ENCODE data around the gene HAVCR2.
A peak's percentile ranks its signal among the peaks of the same experiment; 100 is the strongest.
"Not testable (repeated sequence)": the region's sequence is repeated elsewhere in the genome, so short reads cannot be mapped to it uniquely, and the experiment has no call there.

HAVCR2 gene

DNA sequence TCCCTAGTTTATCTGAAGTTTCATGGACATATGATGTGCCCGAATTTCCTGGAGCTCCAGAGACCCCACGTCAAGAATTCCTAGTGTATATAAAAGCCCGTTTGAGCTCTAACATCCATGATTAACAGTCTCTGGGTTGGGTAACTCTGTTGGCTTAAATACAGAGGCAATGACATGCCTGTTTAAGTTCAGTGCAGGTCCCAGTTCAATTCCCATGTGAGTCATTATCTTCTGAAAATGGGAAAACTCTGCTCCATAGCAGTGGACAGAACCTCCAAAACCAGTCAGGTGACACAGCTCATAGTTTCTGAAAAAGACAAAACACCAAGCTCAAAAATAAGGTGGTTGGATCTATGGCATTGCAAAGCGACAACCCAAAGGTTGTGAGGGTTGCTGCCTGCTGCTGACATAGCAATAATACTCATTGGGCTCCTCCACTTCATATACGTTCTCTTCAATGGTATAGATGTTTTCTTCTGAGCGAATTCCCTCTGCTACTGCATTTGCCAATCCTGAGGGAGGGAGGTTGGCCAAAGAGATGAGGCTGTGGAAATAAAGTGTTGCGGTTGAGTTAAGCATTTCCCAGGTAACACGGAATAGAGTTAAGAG lies 22.0 kb downstream of the HAVCR2 start:
- no peak for DNase-seq

DNA sequence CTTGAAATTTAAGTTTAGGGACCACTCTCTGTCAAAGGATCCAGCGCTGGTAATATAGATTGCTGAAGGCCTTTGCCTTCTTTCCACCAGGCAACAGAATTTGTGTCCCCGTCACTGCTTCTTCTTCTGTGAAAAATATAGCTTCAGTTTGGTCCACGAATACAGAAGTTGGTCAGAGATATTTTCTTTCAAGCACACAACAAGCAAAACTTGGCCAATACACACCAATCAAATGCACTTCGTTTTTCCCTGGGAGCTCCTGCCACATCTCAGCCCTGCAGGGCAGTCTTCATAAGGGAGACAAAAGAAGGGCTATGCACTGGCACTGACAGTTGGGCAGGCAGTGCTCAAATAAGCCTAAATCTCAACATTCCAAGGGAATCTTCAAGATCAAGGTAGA lies 22.9 kb downstream of the HAVCR2 start:
- no peak for DNase-seq

GRCh38 chr5:157080286-157080685 lies 28.6 kb downstream of the HAVCR2 start:
- no peak for DNase-seq

GRCh38 chr5:157076558-157076957 lies 32.3 kb downstream of the HAVCR2 start:
- no peak for DNase-seq

GRCh38 chr5:157072508-157072907 lies 36.3 kb downstream of the HAVCR2 start:
- no peak for DNase-seq

DNA sequence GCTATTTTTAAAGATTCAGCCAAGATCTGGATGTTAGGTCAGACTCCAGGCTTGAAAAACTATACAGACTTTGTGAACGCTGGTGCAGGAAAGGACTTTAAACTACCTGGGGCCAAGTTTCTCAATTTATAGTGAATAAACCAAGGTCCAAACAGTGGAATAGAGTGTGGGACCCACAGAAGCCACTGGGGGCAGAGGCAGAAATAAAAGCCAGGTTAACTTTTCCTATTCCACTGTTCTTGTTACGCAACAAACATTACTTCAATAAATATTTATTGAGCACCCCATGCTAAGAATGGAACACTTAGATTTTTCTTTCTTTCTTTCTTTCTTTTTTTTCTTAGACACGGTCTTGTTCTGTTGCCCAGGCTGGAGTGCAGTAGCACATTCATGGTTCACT lies 38.9 kb downstream of the HAVCR2 start:
- DNase-seq: no peak

- DNase-seq: no peak
These were observed 40.1 kb downstream of the HAVCR2 start for GRCh38 chr5:157068785-157069184.

- DNase-seq: no peak
These were observed 40.5 kb downstream of the HAVCR2 start for GRCh38 chr5:157068339-157068738.

- DNase-seq: no peak
These were observed 41.8 kb downstream of the HAVCR2 start for GRCh38 chr5:157067005-157067404.

DNA sequence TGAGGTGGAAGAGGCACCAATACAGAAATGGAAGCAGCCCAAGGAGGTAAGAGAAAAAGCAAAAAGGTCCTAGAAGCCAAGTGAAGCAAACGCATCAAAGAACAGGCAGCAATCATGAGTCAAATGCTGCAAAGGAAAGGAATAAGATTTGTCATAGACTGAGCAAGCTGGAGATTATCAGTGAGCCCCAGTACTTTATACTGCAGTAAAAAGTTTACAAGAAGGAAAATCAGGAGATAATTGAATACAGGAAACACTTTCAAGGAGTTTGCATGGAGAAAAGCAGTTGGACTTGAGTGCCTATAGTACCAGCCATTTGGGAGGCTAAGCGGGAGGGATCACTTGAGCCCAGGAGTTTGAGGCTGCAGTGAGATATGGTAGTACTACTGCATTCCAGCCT lies 42.8 kb downstream of the HAVCR2 start:
- DNase-seq: no peak

GRCh38 chr5:157063776-157064430 lies 44.9 kb downstream of the HAVCR2 start:
- no peak for DNase-seq

GRCh38 chr5:157059891-157060290 lies 49.0 kb downstream of the HAVCR2 start:
- no peak for DNase-seq

DNA sequence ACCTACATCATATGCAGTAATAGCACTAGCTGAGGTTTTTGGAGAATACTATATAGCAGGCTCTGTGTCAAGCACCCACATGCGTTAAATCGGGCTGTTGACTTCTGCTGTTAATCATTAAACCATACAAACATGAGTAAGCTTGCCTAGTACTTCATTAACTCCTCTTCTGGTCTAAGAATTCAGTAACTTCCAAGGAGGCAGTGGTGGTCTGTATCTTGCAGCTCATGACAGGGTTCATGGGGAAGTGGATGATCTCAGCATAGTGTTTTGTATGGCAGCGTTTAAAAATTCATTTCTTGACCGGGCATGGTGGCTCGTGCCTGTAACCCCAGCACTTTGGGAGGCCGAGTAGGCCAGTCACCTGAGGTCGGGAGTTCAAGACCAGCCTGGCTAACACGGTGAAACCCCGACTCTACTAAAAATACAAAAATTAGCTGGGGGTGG lies 49.7 kb downstream of the HAVCR2 start, which contains the start of gene HAVCR1:
TSS of gene HAVCR1 (minus strand) at position 24 of the 447 bp plus-strand sequence. CDS start 1,173 bp downstream, outside the sequence.
- DNase-seq: no peak

DNA sequence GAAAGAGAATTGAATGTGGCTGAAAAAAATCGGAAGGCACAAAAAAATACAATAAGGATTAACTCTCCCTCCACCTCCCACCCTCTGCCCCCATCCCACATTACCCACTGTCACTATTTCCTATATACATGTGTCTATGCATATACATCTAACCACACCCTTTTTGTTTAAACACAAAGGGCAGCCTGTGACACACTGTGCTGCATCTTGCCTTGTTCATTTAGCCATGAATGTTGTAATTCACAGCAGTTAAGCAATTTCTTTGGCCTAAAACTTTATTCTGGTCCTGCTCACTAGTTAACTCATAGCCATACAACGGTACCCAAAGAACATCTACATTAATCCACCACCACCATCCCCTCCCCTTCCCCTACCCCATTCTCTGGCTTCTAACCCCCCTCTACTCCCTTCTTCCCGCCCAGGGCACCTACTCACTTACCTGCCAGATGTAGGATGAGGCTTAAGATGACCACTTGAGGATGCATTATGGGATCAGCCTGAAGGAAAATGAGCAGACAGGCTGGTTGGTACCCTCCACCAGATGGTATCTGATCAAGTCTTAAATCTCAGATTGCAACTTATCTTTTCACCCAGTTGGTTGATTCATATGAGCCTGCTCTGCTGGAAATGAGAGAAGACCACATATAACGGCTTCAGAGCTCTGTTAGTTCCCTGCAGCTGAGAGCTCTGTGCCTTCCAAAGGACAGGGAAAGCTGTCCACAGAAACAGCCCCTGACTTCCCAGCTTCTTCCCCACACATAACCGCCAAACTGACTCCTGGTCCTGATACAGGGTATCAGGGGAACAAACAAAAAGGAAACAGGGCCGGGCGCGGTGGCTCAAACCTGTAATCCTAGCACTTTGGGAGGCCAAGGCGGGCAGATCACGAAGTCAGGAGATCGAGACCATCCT lies 51.1 kb downstream of the HAVCR2 start:
- no peak for DNase-seq

- not testable (repeated sequence) for DNase-seq
These were observed 52.0 kb downstream of the HAVCR2 start for GRCh38 chr5:157056848-157057247.

GRCh38 chr5:157051604-157052245 lies 57.1 kb downstream of the HAVCR2 start:
- no peak for DNase-seq

GRCh38 chr5:157050050-157050449 lies 58.8 kb downstream of the HAVCR2 start:
- no peak for DNase-seq

DNA sequence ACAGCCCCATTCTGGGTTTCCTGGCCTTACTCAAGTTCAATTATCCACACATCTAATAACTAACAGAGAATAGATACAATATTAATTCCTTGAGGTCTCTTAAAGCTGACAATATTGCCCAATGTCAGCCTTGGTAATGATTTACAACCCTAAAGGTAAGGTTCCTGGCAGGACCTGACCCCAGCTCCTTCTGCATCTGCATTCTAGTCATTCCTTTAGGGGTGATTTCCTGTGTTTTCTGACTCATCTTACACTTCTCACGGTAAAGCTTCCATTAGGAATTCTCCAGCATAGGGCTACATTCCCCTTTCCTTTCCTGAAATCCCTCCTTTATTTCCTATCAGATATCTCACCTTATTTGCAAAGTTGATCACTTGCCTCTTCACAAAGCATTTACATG lies 59.2 kb downstream of the HAVCR2 start:
- DNase-seq: peak; percentile 30

DNA sequence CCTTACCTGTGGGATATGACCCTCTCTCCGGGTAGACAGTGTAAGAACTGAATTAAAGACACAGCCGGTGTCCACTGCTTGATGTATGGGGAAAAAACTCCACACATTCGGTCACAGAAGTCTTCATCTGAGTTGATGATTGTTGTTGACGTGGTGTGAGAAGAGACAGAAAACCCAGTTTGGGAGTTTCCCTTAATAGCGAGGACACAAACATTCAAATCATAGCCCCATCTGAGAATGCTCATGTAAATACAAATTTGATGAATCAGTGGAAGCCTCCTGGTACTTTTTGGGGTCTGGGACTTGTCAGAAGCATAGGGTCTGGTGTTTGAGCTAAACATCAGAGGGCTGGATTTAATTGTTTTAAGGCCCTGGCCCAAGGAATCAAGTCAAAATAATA lies 60.9 kb downstream of the HAVCR2 start:
- DNase-seq: no peak

DNA sequence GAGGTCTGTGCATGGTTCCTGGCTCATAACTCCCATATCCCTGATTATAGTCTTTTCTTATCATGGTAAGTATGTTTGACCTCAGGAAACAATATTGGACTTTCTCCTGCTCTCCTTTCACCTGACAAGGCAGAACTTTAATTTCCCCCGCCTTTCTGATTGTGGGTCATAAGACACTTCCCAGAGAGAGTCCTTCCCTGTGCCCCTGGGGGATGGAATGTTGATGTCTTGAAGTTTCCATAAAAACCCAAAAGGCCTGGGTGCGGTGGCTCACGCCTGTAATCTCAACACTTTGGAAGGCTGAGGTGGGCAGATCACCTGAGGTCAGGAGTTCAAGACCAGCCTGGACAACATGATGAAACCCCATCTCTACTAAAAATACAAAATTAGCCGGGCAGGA lies 61.8 kb downstream of the HAVCR2 start:
- DNase-seq: not testable (repeated sequence)

DNA sequence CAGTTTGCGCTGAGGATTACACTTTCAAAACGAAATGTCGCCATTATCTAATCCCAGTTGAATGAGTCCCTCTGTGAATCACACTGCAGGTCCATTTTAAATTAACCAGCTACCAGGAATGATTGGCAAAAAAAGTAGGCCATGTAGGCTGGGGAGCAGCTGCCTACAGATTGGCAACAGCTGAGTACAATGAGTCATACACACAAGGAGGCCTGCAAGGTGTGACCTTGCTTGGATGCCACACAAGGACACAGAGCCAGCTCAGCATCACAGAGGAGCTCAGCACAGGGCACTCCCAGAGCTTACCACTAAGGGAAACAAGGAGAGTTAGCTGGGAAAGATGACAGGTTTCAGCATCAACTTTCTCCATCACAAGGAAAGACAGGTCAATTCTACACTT lies 62.8 kb downstream of the HAVCR2 start:
- no peak for DNase-seq

GRCh38 chr5:157045601-157046000 lies 63.2 kb downstream of the HAVCR2 start:
- DNase-seq: no peak

DNA sequence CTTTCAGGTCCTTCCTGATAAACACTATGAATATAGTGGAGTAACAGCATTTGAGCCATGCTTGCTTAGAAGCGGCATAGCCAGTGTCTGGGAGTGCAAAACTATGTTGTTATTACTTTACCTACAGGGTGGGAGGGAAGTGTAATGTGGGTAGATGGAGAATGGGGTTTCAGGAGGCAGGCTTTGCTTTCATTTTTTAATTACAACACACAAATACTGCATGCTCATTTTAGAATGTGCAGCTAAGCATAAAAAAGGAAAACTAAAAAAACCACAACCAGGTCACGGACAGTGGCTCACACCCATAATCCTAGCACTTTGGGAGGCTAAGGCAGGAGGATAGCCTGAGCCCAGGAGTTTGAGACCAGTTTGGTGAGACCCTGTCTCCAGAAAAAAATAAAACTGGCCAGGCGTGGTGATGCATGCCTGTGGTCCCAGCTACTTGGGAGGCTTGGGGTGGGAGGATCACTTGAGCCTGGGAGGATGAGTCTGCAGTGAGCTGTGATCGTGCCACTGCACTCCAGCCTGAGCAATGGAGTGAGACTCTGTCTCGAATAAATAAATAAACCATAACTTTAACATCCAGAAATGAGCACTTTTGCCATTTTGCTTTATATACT lies 70.2 kb downstream of the HAVCR2 start:
- no peak for DNase-seq

All from 8988T (cell line).